GM18499 (cell line): ENCODE measurements around the gene IKZF1.

Experiments used
- ATAC-seq: cut with Tn5 transposase; IDR thresholded peaks from one replicate; pipeline ENCODE4 v1.9.1; 2021; ENCODE audit warnings: moderate number of reproducible peaks; ENCODE audit not compliant: insufficient read depth, unreplicated experiment

IKZF1 gene

GRCh38 chr7:50397320-50397970, 92.9 kb downstream of the IKZF1 start:
- ATAC-seq, result peak; percentile 74

- ATAC-seq, result no peak
These were observed 93.4 kb downstream of the IKZF1 start for GRCh38 chr7:50397971-50398324.

GRCh38 chr7:50399206-50399605, 94.7 kb downstream of the IKZF1 start:
- ATAC-seq, result no peak

GRCh38 chr7:50399635-50400034, 95.1 kb downstream of the IKZF1 start:
- ATAC-seq, result no peak

- no peak for ATAC-seq
These were observed 95.6 kb downstream of the IKZF1 start for GRCh38 chr7:50400114-50400513.

- ATAC-seq, result no peak
These were observed 99.9 kb downstream of the IKZF1 start for GRCh38 chr7:50404392-50404791.

- no peak for ATAC-seq
These were observed 100.7 kb downstream of the IKZF1 start for GRCh38 chr7:50405221-50405620.

GRCh38 chr7:50406935-50407334, 102.4 kb downstream of the IKZF1 start:
- no peak for ATAC-seq

GRCh38 chr7:50409856-50410745, 105.6 kb downstream of the IKZF1 start:
- peak; percentile 39 for ATAC-seq

GRCh38 chr7:50411332-50411731, 106.8 kb downstream of the IKZF1 start:
- no peak for ATAC-seq

- no peak for ATAC-seq
These were observed 108.5 kb downstream of the IKZF1 start for GRCh38 chr7:50412973-50413372.

- ATAC-seq, result no peak
These were observed 109.0 kb downstream of the IKZF1 start for GRCh38 chr7:50413561-50413960.

GRCh38 chr7:50415844-50416364, 111.4 kb downstream of the IKZF1 start:
- no peak for ATAC-seq

GRCh38 chr7:50416527-50417182, 112.1 kb downstream of the IKZF1 start:
- peak; percentile 72 for ATAC-seq

- peak; percentile 77 for ATAC-seq
These were observed 113.6 kb downstream of the IKZF1 start for GRCh38 chr7:50418086-50418515.

- no peak for ATAC-seq
These were observed 114.2 kb downstream of the IKZF1 start for GRCh38 chr7:50418526-50419290.

- no peak for ATAC-seq
These were observed 116.5 kb downstream of the IKZF1 start for GRCh38 chr7:50421043-50421442.

- ATAC-seq, result no peak
These were observed 118.3 kb downstream of the IKZF1 start for GRCh38 chr7:50422858-50423257.

- no peak for ATAC-seq
These were observed 119.3 kb downstream of the IKZF1 start for GRCh38 chr7:50423860-50424259.

- no peak for ATAC-seq
These were observed 120.8 kb downstream of the IKZF1 start for GRCh38 chr7:50425318-50425717.
